CD14-positive monocyte (primary cell): ENCODE results near the gene KRTAP5-3. TPM values are rescaled to one million over a fixed set of nuclear protein-coding genes. Genes with fewer than 3 reads are reported as not detected.
"Not testable (repeated sequence)": the region's sequence is repeated elsewhere in the genome, so short reads cannot be mapped to it uniquely, and the experiment has no call there.

Source experiments
- DNase-seq, 3 donors: peaks; one replicate each; pipeline ENCODE4 v3.0.0-alpha.2; 2011 to 2022
- H2AFZ ChIP-seq: 2 replicates; pipeline ENCODE4 v1.6.0; 2012; ENCODE audit warnings: mild to moderate bottlenecking, low read depth, low read length, inconsistent platforms; ENCODE audit not compliant: insufficient read depth, poor library complexity, severe bottlenecking
- H3K27ac ChIP-seq, 2 donors: 1 replicate in 1 of 2; 2 replicates in 1 of 2; pipeline ENCODE4 v1.5.1; 2012 to 2013; ENCODE audit warnings: low read length in 2 of 2, control low read depth in 1 of 2, inconsistent platforms in 1 of 2, low read depth in 1 of 2, mild to moderate bottlenecking in 1 of 2
- H3K27me3 ChIP-seq, 2 donors: one replicate each; pipeline versions ENCODE4 v1.6.0 to v1.6.1; 2011 to 2013; ENCODE audit warnings: low read length in 2 of 2; ENCODE audit not compliant: control insufficient read depth in 2 of 2, insufficient read depth in 2 of 2
- H3K36me3 ChIP-seq, 2 donors: replicated peaks in 1 of 2; 1 replicate in 1 of 2; 2 replicates in 1 of 2; pipeline versions ENCODE4 v1.5.1 to v1.6.1; 2012 to 2013; ENCODE audit warnings: low read length in 2 of 2, control low read depth in 1 of 2, inconsistent platforms in 1 of 2, mild to moderate bottlenecking in 1 of 2; ENCODE audit not compliant: insufficient read depth in 2 of 2, control insufficient read depth in 1 of 2
- H3K4me1 ChIP-seq, 2 donors: 1 replicate in 1 of 2; 2 replicates in 1 of 2; pipeline versions ENCODE4 v1.5.1 to v1.6.1; 2012 to 2013; ENCODE audit warnings: low read length in 2 of 2, control low read depth in 1 of 2, inconsistent platforms in 1 of 2, mild to moderate bottlenecking in 1 of 2, moderate library complexity in 1 of 2; ENCODE audit not compliant: insufficient read depth in 2 of 2, control insufficient read depth in 1 of 2
- H3K4me2 ChIP-seq: replicated peaks from 2 replicates; pipeline ENCODE3; 2012; ENCODE audit warnings: low read length, moderate library complexity, mild to moderate bottlenecking; ENCODE audit not compliant: poor library complexity, severe bottlenecking; ENCODE audit errors: extremely low read depth
- H3K4me3 ChIP-seq, 3 experiments: fragments of 200-600 bp in 1 of 3; sonication (generic) in 1 of 3; replicated peaks in 1 of 3; 1 replicate in 2 of 3; 2 replicates in 1 of 3; pipeline ENCODE4 v1.5.1; 2011 to 2013; ENCODE audit warnings: low read length in 3 of 3, mild to moderate bottlenecking in 3 of 3, control low read depth in 2 of 3, low read depth in 2 of 3, inconsistent platforms in 1 of 3, moderate library complexity in 1 of 3
- H3K79me2 ChIP-seq: 2 replicates; pipeline ENCODE4 v1.6.0; 2012; ENCODE audit warnings: mild to moderate bottlenecking, control low read depth, inconsistent platforms, low read length, moderate library complexity; ENCODE audit not compliant: insufficient read depth
- H3K9ac ChIP-seq: 2 replicates; pipeline ENCODE4 v1.6.0; 2017; ENCODE audit warnings: low read length, mild to moderate bottlenecking; ENCODE audit not compliant: insufficient read depth, poor library complexity, severe bottlenecking
- H3K9me3 ChIP-seq, 2 donors: replicated peaks in 1 of 2; 1 replicate in 1 of 2; 2 replicates in 1 of 2; pipeline versions ENCODE4 v1.5.1 to v1.6.1; 2012 to 2013; ENCODE audit warnings: low read length in 2 of 2, control low read depth in 1 of 2; ENCODE audit not compliant: control insufficient read depth in 1 of 2, insufficient read depth in 1 of 2
- H4K20me1 ChIP-seq: 2 replicates; pipeline ENCODE4 v1.6.0; 2012; ENCODE audit warnings: mild to moderate bottlenecking, low read length, control low read depth, moderate library complexity; ENCODE audit not compliant: insufficient read depth
- H3K27ac Mint-ChIP-seq, 7 donors: one replicate each; pipeline ENCODE4 v1.8.0; 2020; ENCODE audit warnings: mild to moderate bottlenecking in 7 of 7, mixed read lengths in 7 of 7, moderate library complexity in 6 of 7, inconsistent platforms in 2 of 7
- H3K27me3 Mint-ChIP-seq, 3 donors: one replicate each; pipeline ENCODE4 v1.8.0; 2021 to 2022; ENCODE audit warnings: low read depth in 3 of 3, mild to moderate bottlenecking in 3 of 3, mixed read lengths in 3 of 3, moderate library complexity in 3 of 3, inconsistent platforms in 1 of 3
- H3K36me3 Mint-ChIP-seq, 2 donors: one replicate each; pipeline ENCODE4 v1.8.0; 2020; ENCODE audit warnings: mixed read lengths in 2 of 2, inconsistent platforms in 1 of 2, mild to moderate bottlenecking in 1 of 2
- H3K4me1 Mint-ChIP-seq: one replicate; pipeline ENCODE4 v1.8.0; 2020; ENCODE audit warnings: mild to moderate bottlenecking, mixed read lengths
- H3K4me3 Mint-ChIP-seq, 2 donors: one replicate each; pipeline ENCODE4 v1.8.0; 2020; ENCODE audit warnings: mild to moderate bottlenecking in 2 of 2, mixed read lengths in 2 of 2, moderate library complexity in 1 of 2
- H3K9me3 Mint-ChIP-seq, 7 donors: one replicate each; pipeline ENCODE4 v1.8.0; 2020 to 2022; ENCODE audit warnings: mixed read lengths in 7 of 7, mild to moderate bottlenecking in 6 of 7, moderate library complexity in 6 of 7, inconsistent platforms in 2 of 7
- WGBS: methylation state at CpG from one replicate; pipeline ENCODE4 v1.1.5; 2013; ENCODE audit warnings: missing lambda C conversion rate; ENCODE audit not compliant: insufficient coverage; 5-methylcytosine and 5-hydroxymethylcytosine counted together
- intact Hi-C, 2 donors: fragments of 100-400 bp; cut with micrococcal nuclease; formaldehyde crosslinking; loops; one replicate each; pipeline versions ENCODE4 v1.15.0 to v1.15.1; 2023
- polyA plus RNA-seq, 3 donors: library from polyadenylated mRNA; depleted of rRNA in 1 of 3; unstranded in 2 of 3; stranded (reverse) in 1 of 3; fragments of 300-500 nt in 2 of 3; fragments of >200 nt in 1 of 3; fragmentation: Illumina TruSeq in 2 of 3; gene quantifications; 1 replicate in 2 of 3; 2 replicates in 1 of 3; pipeline ENCODE4 v1.2.3, GENCODE V29; 2012 to 2021
- TF ChIP-seq, protein P1 (sequence below): fragments of 200-600 bp; IDR thresholded peaks from one replicate; pipeline ENCODE4 v1.8.0; 2022; ENCODE audit warnings: antibody characterized with exemption, mild to moderate bottlenecking

KRTAP5-3 gene
- polyA plus RNA-seq, 3 donors, result not detected

GRCh38 chr11:1603629-1604028 is 4.6 kb downstream of the KRTAP5-3 start:
- no peaks in the 10 kb centered on the region for H3K4me1 ChIP-seq
- H3K4me2 ChIP-seq, result no peak overlapping the region
- Mint-ChIP-seq H3K27me3 (peaks cover 34 to 45% (median 42%) of the 10 kb centered on the region in 3 donors), H3K27ac (no peak overlapping the region), H3K4me1 (no peaks in the 10 kb centered on the region), H3K9me3 (no peaks in the 10 kb centered on the region), H3K4me3 (no peak overlapping the region), H3K36me3 (no peaks in the 10 kb centered on the region)
- H3K9me3 ChIP-seq, result no peaks in the 10 kb centered on the region
- no peak for DNase-seq
- peaks cover 5 to 8% of the 10 kb centered on the region in 2 donors for H3K27me3 ChIP-seq
- no peak overlapping the region for H3K27ac ChIP-seq
- H3K4me3 ChIP-seq, result no peak overlapping the region
- H2AFZ ChIP-seq, result no peak overlapping the region
- TF ChIP-seq, protein P1, sequence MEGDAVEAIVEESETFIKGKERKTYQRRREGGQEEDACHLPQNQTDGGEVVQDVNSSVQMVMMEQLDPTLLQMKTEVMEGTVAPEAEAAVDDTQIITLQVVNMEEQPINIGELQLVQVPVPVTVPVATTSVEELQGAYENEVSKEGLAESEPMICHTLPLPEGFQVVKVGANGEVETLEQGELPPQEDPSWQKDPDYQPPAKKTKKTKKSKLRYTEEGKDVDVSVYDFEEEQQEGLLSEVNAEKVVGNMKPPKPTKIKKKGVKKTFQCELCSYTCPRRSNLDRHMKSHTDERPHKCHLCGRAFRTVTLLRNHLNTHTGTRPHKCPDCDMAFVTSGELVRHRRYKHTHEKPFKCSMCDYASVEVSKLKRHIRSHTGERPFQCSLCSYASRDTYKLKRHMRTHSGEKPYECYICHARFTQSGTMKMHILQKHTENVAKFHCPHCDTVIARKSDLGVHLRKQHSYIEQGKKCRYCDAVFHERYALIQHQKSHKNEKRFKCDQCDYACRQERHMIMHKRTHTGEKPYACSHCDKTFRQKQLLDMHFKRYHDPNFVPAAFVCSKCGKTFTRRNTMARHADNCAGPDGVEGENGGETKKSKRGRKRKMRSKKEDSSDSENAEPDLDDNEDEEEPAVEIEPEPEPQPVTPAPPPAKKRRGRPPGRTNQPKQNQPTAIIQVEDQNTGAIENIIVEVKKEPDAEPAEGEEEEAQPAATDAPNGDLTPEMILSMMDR, result no peak
- intact Hi-C loops, result no loop called here
- H3K9ac ChIP-seq, result no peak overlapping the region
- H3K79me2 ChIP-seq, result no peaks in the 10 kb centered on the region
- no peaks in the 10 kb centered on the region for H3K36me3 ChIP-seq
- H4K20me1 ChIP-seq, result no peaks in the 10 kb centered on the region
- 100% methylated on average over 1 of the region's 1 CpG for WGBS

- H4K20me1 ChIP-seq, H3K4me3 ChIP-seq, H3K9me3 ChIP-seq, intact Hi-C loops, H3K4me3 Mint-ChIP-seq, H3K9me3 Mint-ChIP-seq, H3K4me2 ChIP-seq, H3K36me3 Mint-ChIP-seq, H3K27ac ChIP-seq, H3K36me3 ChIP-seq, H3K9ac ChIP-seq, H3K27ac Mint-ChIP-seq, DNase-seq, H3K79me2 ChIP-seq, H3K4me1 ChIP-seq, H3K4me1 Mint-ChIP-seq, H2AFZ ChIP-seq: not testable (repeated sequence)
- no CpG with 5 or more reads among the region's 3 CpGs for WGBS
- peaks cover 46 to 49% (median 47%) of the 10 kb centered on the region in 3 donors for H3K27me3 Mint-ChIP-seq
- peaks cover 5 to 14% of the 10 kb centered on the region in 2 donors for H3K27me3 ChIP-seq
Measured at GRCh38 chr11:1601663-1602062, 6.6 kb downstream of the KRTAP5-3 start.
